Tongue (tissue), 2 donors: Measurements from ENCODE around the gene S1PR2. TPM values are rescaled to one million over a fixed set of nuclear protein-coding genes. Genes with fewer than 3 reads are reported as not detected.
"Not testable (repeated sequence)": the region's sequence is repeated elsewhere in the genome, so short reads cannot be mapped to it uniquely, and the experiment has no call there.

Source experiments
- DNase-seq: peaks from one replicate; pipeline ENCODE4 v3.0.0-alpha.2; 2015
- total RNA-seq: library from RNA; depleted of rRNA; stranded (reverse); fragments of >200 nt; gene quantifications from one replicate; pipeline ENCODE4 v1.2.3, GENCODE V29; 2014

Gene S1PR2
- total RNA-seq, 1 donor from 2014 or later, result 10.8 TPM

DNA sequence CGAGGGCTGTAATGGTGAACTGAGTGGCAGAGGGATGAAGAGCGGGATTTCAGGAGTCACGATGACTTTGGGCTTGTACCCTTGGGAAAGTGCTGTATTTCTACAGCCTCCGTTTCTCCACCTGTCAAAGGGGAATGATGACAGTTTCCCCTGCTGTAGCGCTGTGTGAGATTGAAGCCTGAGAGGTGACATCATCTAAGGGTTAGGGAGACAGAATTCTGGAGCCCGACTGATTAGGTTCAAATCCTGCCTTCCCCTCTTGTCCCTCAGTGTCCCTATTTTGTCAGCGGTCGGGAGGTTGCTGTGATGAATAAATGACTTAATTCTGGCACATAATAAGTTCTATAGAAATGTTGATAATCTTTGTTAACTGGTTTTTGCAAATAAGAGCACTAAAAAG is 21.6 kb upstream of the S1PR2 start:
- no peak for DNase-seq

DNA sequence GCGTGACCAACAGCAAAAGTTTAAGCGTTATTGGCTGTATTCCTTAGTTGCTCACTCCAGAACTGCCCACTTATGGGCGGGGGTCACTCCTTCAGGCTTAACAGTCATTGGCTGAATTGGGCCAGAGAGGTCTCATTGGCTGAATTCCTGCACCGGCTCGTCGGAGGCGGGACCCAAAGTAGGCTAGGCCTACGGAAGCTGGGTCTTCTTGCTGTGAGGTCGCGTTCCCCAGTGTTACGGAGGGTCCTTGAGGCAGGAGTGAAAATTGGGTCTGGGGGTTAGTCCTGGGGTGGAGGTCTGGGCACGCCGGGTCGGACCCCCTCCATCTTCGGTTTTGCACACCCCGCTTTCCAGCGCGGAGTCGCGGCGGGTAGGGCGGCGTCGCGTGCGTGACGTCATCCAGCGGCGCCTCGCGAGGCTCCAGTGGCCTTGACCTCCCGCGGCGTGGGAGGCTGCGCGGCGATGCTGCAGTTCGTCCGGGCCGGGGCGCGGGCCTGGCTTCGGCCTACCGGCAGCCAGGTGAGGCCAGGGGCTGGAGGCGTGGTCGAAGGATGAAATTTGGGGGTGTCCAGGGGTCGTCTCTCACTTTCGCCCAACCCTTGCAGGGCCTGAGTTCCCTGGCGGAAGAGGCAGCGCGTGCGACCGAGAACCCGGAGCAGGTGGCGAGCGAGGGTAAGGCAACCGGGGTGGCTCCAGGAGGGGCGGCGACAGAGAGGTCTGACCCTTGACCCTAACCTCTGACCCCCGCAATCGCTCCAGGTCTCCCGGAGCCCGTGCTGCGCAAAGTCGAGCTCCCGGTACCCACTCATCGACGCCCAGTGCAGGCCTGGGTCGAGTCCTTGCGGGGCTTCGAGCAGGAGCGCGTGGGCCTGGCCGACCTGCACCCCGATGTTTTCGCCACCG is 20.9 kb upstream of the S1PR2 start, which contains the start of gene MRPL4:
TSS of gene MRPL4 (plus strand) at position 423 of the 903 bp plus-strand sequence. CDS start at position 463, 40 bp downstream.
- DNase-seq, result peak; percentile 99

DNA sequence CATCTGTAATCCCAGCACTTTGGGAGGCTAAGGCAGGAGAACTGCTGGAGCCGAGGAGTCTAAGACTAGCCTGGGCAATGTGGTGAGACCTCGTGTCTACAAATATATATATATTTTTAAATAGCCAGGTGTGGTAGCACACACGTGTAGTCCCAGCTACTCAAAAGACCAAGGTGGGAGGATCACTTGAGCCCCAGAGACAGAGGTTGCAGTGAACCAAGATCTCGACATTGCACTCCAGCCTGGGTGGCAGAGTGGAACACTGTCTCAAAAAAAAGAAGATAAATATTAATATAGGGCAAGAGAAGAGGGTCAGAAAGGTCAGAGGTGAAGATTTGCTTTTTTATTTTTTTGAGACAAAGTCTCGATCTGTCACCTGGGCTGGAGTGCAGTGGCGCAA is 15.4 kb upstream of the S1PR2 start:
- DNase-seq, result no peak

DNA sequence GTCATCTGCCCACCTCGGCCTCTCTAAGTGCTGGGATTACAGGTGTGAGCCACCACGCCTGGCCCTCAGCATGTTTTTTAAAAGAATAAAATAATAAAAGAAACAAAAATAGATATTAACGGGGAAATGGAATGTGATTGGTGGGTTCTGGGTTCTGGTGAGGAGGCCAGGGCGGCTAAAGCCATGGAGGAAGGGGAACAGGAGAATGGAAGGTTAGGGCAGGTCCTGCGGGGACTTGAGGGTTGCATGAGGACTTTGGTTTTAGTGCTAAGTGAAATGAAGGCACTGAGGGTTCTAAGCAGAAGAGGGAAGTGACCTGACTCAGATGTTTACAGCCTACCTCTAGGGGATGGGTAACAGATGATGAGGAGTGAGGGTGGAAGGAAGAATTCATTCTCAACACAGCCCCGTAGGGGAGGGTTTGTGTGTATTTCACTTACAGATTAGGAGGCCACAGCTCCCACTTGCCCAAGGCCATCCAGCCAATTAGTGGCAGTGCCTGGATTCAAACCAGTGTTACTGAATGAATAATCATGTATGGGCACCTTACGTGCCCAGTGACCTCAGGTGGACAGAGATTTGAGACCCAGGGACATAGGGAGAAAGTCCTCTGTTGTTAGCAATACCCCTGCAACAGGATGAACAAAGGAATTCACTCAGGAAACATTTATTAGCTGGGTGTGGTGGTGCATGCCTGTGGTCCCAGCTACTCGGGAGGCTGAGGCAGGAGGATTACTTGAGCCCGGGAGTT is 14.2 kb upstream of the S1PR2 start:
- no peak for DNase-seq

DNA sequence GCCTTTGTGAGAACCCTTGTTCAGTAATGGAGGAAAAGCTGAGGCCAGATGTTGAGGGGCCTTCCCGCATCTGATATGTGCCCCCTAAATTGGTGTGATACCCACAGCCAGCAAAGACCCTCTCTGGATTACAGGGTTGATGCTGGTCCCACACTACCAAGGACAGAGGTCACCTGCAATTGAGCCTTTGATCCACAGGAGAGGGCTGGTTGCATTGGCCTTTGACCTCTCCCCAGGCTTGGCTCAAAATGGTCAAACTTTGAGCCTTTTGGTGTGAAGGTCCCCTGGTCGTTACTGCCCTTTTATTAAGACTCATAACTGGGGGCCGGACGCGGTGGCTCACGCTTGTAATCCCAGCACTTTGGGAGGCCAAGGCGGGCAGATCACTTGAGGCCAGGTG is 12.5 kb upstream of the S1PR2 start:
- no peak for DNase-seq

DNA sequence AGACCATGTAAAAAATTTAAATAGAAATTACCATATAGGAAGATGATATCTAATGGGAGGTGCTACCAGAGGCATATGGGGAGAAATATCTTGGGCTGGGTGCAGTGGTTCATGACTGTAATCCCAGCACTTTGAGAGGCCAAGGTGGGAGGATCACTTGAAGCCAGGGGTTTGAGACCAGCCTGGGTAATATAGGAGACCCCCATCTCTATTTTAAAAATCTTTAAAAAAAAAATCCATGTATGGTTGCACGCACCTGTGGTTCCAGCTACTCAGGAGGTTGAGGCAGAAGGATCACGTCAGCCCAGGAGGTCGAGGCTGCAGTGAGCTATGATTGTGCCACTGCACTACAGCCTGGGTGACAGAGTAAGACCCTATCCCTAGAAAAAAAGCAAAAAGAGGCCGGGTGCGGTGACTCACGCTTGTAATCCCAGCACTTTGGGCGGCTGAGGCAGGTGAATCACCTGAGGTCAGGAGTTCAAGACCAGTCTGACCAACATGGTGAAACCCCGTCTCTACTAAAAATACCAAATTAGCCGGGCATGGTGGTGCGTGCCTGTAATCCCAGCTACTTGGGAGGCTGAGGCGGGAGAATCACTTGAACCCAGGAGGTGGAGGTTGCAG is 10.8 kb upstream of the S1PR2 start:
- DNase-seq, result not testable (repeated sequence)

DNA sequence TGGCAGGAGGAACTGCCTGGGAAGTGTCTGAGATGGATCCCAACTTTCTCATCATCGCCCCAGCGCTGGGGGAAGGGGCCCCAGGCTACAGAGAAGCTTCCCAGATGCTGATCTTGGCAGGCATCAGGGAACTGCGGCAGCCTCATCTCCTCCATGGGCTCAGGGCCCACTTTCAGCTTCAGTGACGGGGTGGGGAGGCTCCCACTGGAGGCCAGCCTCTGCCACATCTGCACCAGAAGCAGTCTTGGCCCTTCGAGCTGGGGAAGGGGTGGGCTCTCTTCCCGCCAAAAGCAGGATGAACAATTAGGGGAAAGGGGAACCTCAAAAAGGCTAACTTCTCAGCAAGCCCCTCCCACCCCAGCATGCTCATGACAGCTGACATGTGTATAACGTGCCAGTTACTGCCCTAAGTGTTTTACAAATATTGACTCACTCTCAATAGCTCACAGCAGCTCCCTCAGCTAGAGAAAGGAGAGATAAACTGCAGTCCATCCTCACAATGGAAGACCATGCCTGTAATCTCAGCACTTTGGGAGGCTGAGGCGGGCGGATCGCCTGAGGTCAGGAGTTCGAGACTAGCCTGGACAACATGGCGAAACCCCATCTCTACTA is 7.1 kb upstream of the S1PR2 start:
- peak; percentile 93 for DNase-seq

DNA sequence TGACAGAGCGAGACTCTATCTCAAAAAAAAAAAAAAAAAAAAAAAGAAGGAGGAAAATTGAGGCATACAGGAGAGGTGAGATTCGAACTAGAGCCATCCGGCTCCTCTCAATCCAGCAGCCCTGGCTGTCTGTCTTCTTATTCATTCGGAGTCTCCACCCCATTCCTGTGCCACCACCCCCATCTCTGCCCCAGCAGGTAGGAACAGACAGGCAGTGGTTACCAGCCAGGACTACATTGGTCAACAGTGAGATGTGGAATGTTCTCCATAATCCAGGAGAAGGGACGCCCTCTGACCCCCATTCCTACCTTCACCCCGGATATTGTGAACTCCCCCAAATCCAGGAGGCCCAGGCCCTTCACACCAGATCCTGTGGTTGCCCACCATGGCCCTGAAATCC is 6.6 kb upstream of the S1PR2 start:
- DNase-seq, result no peak

DNA sequence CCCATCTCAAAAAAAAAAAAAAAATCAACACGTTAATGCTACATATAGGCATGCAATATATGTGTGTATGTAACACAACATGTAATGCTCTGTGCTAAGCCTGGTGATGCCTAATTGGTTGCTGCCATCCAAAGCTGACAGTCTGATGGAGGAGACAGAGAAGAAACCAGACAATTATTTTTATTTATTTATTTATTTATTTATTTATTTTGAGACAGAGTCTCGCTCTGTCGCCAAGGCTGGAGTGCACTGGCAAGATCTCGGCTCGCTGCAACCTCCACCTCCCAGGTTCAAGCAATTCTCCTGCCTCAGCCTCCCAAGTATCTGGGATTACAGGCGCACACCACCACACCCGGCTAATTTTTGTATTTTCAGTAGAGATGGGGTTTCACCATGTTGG is 4.3 kb upstream of the S1PR2 start:
- not testable (repeated sequence) for DNase-seq

DNA sequence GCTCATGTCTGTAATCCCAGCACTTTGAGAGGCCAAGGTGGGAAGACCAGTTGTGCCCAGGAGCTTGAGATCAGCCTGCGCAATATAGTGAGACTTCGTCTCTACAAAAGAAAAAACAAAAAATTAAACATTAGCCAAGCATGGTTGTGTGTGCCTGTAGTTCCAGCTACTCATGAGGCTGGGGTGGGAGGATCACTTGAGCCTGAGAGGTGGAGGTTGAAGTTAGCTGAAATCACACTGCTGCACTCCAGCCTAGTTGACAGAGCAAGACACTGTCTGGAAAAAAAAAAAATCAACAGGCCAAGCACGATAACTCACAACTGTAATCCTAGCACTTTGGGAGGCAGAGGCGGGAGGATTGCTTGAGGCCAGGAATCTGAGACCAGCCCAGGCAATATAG is 3.9 kb upstream of the S1PR2 start:
- DNase-seq, result no peak

DNA sequence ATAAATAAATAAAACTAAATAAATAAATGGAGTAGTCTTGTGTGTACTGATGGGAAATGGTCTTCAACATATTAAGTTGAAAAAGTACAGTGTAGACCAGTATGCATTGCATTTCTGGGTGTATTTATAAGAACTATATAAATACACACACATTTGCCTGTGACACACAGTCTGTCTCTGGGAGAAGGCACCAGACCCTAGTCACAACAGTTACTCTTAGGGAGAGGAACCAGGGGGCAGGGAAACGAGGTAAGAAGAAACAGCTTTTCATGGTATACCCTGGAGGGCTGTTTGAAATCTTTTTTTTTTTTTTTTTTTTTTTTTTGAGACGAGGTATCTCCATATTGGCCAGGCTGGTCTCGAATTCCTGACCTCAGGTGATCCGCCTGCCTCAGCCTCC is 2.8 kb upstream of the S1PR2 start:
- no peak for DNase-seq

DNA sequence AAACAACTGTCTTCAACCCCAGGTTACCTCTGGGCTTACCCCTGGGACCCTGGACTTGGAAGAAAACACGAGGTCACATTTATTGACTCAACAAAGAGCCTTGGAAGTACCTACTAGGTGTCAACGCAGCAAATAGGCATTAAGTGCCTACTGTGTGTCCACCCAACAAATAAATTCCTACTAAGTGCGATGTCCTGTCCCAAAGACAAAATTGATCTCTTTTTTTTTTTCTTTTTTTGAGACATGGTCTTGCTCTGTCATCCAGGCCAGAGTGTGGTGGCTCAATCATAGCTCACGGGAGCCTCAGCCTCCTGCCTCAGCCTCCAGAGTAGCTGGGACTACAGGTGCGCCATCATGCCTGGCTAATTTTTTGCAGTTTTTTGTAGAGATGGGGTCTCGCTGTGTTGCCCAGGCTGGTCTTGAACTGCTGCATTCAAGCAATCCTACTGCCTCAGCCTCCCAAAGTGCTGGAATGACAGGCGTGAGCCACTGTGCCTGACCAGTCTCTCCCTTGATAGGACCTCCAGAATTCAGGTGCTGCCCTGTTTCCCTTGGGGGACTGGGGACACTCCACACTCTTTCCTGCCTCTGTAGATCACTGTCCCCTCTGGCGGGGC is 589 bp upstream of the S1PR2 start:
- DNase-seq, result peak; percentile 18

DNA sequence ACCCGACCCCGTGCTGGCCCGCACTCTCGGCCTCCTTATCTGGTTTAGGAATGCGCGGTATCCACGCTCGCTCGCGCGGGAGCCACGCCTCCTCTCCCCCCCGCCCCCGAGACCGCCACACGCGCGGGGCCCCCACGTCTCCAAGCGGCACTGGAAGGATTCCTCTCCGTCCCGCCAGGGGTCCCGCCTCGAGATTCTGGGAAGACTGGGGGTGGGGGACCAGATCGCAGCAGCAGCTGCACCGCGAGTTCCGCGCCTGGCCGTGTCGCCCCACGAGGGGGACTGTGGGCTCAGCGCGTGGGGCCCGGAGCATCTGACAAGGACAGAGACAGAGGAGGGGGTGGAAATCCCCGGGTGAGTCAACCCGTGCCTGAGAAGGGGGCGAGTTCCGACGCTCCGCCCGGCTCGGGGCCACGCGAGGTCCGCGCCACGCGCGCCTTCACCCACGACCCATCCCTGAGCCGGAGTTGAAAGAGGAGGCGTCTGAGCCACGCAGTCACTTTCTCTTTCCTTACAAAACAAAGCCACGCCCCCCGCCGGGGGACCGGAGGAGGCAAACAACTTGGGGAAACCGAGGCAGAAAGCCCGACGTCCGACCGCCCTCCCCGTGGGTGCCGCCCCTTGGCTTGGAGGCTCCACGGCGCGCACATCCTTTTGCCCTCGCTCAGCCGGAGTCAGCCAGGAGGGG is 814 bp downstream of the S1PR2 start:
- DNase-seq, result peak; percentile 61

DNA sequence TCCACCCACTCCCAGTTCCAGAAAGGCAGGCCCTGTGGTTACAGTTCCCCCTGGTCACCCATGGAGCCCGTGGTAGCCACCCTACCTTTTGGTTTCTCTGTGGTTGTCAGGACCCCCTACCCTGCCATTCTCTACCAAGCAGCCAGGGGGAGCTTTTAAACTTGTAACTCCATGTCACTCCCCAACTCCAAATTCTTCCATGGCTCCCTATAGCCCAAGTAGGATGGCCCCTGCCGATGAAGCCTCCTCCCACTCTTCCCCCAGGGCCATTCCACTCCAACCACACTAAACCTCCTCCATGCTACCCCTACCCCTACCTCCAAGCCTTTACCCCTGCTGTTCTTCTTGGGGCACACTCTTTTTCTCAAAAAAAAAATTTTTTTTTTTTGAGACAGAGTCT is 2.2 kb downstream of the S1PR2 start:
- DNase-seq, result peak; percentile 42

DNA sequence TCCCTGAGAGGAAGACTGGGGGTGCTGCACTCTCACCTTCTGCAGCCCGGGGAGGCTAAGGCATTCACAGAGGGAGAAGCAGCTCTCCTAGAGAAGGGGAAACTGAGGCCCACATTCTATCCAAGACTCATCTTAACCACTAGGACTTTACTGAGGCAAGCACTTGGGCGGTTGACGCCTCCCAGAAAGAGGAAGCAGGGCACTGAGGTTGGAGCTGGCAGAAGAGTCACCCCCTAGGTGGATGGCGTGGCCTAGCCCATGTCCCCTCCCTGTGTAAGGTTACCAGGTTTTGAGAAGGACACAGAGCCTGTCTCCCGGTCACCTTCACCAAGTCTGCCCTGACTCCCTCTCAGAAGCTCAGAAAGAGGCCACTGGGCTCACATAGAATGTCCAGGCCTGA is 2.7 kb downstream of the S1PR2 start:
- no peak for DNase-seq

DNA sequence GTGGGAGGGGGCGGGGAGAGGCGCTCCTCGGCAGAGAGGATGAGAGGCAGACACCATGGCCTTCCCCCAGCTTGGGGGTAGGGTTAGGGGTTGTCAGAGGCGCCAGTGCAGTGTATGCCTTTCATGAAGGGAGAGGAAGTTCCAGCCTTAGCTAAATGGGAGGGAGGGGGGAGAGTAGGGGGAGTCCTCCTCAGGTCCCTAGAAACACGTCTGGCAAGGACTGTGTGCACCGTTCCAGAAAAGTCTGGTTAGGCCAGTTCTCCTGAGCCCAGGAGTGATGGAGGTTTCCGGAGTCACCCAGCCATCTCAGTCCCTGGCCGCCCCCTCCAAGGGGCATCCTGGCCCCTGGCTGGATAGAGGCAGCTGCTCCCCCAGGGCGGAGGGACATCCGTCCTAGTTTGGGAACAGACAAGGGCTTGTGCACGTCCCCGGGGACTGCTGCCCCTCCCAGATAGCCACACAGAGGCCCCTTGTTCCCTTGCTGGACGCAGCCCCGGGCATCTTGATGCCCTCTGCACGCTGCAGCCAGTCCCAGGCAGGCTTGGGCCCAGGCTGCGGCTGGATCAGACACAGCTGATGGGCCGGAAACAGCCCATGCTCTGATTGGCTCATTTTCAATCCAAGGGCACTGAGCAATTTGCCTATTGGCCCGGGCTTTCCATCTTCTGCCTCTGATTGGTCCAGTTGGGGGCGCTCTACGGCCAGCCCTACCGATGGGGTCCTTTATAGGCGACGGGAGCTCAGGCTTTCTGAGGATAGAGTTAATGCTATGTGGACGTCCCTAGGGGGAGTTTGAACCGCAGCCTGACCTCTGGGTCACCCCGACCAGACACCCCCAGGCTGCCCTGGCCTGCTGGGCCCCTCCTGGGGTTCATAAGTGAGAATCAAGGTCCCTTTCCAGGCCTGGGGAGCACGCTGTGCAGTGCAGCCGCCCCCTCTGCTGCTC is 3.8 kb downstream of the S1PR2 start:
- DNase-seq, result peak; percentile 81

DNA sequence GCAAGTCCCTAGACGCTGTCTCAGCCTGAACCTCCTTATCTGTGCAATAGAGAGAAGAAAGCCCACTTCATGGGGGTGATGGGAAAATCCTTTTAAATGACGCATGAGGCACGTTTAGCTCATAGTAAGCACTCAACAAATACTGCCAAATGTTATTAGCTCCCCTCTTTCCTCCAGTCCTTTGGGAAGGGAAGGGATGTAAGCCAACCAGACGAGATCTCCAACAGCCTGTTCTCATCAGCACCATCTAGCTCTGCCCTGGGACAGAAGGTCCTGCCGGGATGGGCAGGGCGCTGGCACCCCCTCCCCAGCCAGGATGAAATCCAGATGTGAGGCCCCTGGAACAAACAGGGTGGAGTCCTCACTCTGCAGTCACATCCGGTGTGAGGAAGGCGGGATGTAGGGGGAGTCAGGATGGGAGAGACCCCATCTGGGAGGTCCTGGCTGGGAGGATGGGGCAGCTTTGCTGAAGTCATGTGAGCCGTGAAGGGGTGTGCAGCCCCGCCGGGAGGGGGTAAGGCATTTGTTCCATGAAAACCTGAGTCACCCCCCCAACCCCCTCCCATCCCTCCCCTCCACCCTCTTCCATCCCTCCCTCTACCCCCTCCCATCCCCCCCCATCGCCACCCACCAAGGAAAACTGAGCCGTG is 4.6 kb downstream of the S1PR2 start:
- peak; percentile 93 for DNase-seq

DNA sequence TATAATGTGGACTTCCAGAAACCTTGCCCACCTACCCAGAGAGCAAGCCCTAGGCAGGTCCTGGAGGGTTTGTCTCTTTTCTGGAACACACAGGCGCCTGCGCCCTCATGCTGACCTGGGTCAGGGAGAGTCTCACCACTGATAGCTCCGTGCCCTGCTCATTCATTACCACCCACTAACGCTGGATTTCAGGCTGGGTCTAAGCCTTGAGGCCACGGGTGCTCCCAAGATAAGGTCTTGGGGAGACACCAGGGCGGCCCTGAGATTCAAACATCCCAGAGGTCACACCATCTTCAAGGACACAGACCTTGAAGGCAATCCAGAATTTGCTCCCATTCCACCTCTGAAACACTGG is 5.1 kb downstream of the S1PR2 start:
- DNase-seq, result no peak

DNA sequence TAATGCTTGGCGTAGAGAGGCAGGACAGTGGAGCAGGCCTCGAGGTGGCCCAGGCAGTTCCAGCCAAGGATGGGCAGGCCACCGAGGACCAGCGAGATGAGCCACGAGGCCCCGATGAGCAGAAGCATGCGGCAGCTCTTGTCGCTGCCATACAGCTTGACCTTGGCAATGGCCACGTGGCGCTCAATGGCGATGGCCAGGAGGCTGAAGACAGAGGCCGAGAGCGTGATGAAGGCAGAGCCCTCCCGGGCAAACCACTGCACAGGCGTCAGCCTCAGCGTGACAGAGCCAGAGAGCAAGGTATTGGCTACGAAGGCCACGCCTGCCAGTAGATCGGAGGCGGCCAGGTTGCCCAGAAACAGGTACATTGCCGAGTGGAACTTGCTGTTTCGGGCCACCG is 6.8 kb downstream of the S1PR2 start:
- no peak for DNase-seq
